Measurements from ENCODE around the gene ARHGAP26.
A peak's percentile ranks its signal among the peaks of the same experiment; 100 is the strongest.

DNA sequence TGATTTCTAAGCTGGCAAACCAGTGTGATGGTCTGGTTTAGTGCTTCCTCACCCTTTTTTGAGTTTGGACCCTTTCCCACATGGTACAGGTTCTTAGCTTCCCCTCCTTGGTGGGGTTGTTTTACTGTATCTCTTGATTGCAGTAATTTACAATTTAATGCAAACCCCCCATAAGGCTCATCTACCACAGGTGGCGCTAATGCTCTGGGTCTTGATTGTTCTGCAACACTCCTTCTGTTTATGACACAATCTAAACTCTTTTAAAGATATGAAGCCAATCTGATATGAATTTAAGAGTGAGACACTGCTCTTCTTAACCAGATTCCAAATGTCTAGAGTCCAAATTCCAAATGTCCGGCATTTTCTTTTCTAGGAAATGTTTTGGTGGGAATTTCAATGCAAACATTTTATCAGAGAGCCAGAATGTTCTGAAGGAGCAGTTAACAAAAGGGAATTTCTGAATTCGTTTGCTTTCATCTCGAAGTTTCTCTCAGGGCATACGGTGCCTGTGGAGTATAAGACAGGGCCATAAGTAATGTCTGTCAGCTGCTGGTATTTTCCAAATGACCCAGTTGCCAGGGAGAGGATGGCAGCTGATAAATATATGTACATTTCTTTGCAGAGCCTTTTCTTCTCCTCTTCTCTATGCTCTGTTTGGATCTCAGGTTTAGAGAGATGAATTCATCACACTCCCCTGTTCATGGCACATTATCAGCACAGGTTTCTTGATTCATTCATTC, 246.8 kb downstream of the ARHGAP26 start:
- TF ChIP-seq, protein P1, sequence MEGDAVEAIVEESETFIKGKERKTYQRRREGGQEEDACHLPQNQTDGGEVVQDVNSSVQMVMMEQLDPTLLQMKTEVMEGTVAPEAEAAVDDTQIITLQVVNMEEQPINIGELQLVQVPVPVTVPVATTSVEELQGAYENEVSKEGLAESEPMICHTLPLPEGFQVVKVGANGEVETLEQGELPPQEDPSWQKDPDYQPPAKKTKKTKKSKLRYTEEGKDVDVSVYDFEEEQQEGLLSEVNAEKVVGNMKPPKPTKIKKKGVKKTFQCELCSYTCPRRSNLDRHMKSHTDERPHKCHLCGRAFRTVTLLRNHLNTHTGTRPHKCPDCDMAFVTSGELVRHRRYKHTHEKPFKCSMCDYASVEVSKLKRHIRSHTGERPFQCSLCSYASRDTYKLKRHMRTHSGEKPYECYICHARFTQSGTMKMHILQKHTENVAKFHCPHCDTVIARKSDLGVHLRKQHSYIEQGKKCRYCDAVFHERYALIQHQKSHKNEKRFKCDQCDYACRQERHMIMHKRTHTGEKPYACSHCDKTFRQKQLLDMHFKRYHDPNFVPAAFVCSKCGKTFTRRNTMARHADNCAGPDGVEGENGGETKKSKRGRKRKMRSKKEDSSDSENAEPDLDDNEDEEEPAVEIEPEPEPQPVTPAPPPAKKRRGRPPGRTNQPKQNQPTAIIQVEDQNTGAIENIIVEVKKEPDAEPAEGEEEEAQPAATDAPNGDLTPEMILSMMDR (IDR thresholded peaks at IDR 0.05; ENCODE audit: low read depth, low read length, poor library complexity, severe bottlenecking), result peak; percentile 80
- no peak for TF ChIP-seq EZH2phosphoT487 (IDR thresholded peaks at IDR 0.05; ENCODE audit: borderline replicate concordance, low read length)

Measured in DOHH2 (cell line).